HG02642 (cell line): Measurements from ENCODE around the gene GAS6.

Experiments used
- ATAC-seq: cut with Tn5 transposase; IDR thresholded peaks from one replicate; pipeline ENCODE4 v1.9.1; 2021; ENCODE audit warnings: mild to moderate bottlenecking; ENCODE audit not compliant: unreplicated experiment, poor library complexity

GAS6 gene

GRCh38 chr13:113783200-113783881, 80.5 kb downstream of the GAS6 start:
- ATAC-seq = no peak

- ATAC-seq = no peak
Measured at GRCh38 chr13:113782472-113782871, 81.4 kb downstream of the GAS6 start.

GRCh38 chr13:113781571-113781970, 82.3 kb downstream of the GAS6 start:
- ATAC-seq = no peak

GRCh38 chr13:113777311-113778260, 86.3 kb downstream of the GAS6 start:
- no peak for ATAC-seq

GRCh38 chr13:113776231-113777125, 87.4 kb downstream of the GAS6 start:
- no peak for ATAC-seq

- no peak for ATAC-seq
Measured at GRCh38 chr13:113775451-113776145, 88.3 kb downstream of the GAS6 start.

GRCh38 chr13:113774177-113775107, 89.4 kb downstream of the GAS6 start:
- no peak for ATAC-seq

- no peak for ATAC-seq
Measured at GRCh38 chr13:113771709-113772331, 92.1 kb downstream of the GAS6 start.

- no peak for ATAC-seq
Measured at GRCh38 chr13:113770937-113771336, 92.9 kb downstream of the GAS6 start.
